Heart left ventricle (tissue), 13 donors: ENCODE measurements around the gene SOS1.

Experiments
- POLR2A ChIP-seq, 2 donors: fragments of 450-650 bp; IDR thresholded peaks; one replicate each; pipeline ENCODE4 v1.6.1; 2017; ENCODE audit warnings: antibody characterized with exemption in 2 of 2, mild to moderate bottlenecking in 2 of 2, moderate library complexity in 2 of 2
- TF ChIP-seq, protein P1 (sequence below), 12 donors: fragments of 200-600 bp; sonication (generic) in 4 of 12; IDR thresholded peaks; one replicate each; pipeline versions ENCODE4 v1.5.0 to v1.8.0; 2018 to 2022; ENCODE audit warnings: antibody characterized with exemption in 12 of 12, mild to moderate bottlenecking in 5 of 12
- donor health status: ischemic (EF 13 %, LVEDD 7.1; RV severe dilation, severe dysfunction).
- donor health status: DM: no; HTN: yes; CAD: no.
- donor health status: DM: no; HTN: no; CAD: no.
- donor health status: ischemic (EF 25% LVEDD 6.9; RV normal size, moderate dysfunction).
- donor health status: ischemic (EF 25% LVEDD 5.7; RV mildly dilated, moderate dysfunction).
- donor health status: ischemic (EF 35%, LVEDD 5.7; RV mildly dilated, moderate dysfunction).
- donor health status: nonischemic (EF 11% LVEDD 7.7; RV severe dilation, severe dysfunction).
- donor health status: DM: yes; HTN: yes; CAD: no.
- donor health status: PGD.
- donor health status: ischemic (EF 29% LVEDD 5.4; RV normal size, mild dysfunction).
- donor health status: nonischemic (EF 23%, LVEDD 6.1; RV moderate dilation, normal function).

DNA sequence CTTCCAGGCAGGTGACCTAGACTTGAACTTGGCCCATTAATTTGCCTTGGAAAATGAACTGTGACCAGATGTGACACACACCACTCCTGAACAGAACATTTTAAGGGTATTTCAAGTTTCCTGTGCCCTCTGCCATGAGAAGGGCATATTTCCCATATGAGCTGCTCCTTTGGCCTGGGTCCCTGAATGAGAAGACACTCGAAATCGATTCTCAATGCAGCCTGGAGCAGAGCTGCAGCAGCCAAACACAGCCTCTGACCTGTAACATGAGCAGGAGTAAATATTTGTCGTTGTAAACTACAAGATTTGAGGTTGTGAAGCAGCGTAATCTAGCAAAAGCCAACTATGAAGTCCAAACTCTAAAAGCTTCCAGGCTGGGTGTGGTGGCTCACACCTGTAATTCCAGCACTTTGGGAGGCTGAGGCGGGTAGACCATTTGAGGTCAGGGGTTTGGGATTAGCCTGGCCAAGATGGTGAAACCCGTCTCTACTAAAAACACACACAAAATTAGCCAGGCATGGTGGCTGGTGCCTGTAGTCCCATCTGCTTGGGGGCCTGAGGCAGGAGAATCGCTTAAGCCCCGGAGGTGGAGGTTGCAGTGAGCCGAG, 30.1 kb upstream of the SOS1 start:
- TF ChIP-seq, protein P1, sequence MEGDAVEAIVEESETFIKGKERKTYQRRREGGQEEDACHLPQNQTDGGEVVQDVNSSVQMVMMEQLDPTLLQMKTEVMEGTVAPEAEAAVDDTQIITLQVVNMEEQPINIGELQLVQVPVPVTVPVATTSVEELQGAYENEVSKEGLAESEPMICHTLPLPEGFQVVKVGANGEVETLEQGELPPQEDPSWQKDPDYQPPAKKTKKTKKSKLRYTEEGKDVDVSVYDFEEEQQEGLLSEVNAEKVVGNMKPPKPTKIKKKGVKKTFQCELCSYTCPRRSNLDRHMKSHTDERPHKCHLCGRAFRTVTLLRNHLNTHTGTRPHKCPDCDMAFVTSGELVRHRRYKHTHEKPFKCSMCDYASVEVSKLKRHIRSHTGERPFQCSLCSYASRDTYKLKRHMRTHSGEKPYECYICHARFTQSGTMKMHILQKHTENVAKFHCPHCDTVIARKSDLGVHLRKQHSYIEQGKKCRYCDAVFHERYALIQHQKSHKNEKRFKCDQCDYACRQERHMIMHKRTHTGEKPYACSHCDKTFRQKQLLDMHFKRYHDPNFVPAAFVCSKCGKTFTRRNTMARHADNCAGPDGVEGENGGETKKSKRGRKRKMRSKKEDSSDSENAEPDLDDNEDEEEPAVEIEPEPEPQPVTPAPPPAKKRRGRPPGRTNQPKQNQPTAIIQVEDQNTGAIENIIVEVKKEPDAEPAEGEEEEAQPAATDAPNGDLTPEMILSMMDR (IDR thresholded peaks at IDR 0.05), result no peak
- no peak for TF ChIP-seq POLR2A (IDR thresholded peaks at IDR 0.05)
